ENCODE data around the gene DENND1A.

Gene DENND1A

GRCh38 chr9:123662057-123662776 is 267.7 kb downstream of the DENND1A start:
- DNase-seq (ENCODE audit: low read depth, low spot score): no peak
- H3K36me3 ChIP-seq (ENCODE audit: insufficient read depth, low read length): no peaks in the 10 kb centered on the region
- H3K9me3 ChIP-seq (ENCODE audit: low read depth, low read length): no peaks in the 10 kb centered on the region
- H3K27ac ChIP-seq: no peak overlapping the region
- no peak overlapping the region for H3K4me3 ChIP-seq
- no peak overlapping the region for H3K9ac ChIP-seq (ENCODE audit: insufficient read length)
- no peak for TF ChIP-seq POLR2AphosphoS5 (IDR thresholded peaks at IDR 0.05; ENCODE audit: borderline replicate concordance, low read depth, low read length)
- no peak for TF ChIP-seq EZH2 (IDR thresholded peaks at IDR 0.05)
- TF ChIP-seq FOXP2 (optimal IDR thresholded peaks at IDR 0.05; ENCODE audit: control extremely low read depth, extremely low read length, insufficient read depth): no peak

DNA sequence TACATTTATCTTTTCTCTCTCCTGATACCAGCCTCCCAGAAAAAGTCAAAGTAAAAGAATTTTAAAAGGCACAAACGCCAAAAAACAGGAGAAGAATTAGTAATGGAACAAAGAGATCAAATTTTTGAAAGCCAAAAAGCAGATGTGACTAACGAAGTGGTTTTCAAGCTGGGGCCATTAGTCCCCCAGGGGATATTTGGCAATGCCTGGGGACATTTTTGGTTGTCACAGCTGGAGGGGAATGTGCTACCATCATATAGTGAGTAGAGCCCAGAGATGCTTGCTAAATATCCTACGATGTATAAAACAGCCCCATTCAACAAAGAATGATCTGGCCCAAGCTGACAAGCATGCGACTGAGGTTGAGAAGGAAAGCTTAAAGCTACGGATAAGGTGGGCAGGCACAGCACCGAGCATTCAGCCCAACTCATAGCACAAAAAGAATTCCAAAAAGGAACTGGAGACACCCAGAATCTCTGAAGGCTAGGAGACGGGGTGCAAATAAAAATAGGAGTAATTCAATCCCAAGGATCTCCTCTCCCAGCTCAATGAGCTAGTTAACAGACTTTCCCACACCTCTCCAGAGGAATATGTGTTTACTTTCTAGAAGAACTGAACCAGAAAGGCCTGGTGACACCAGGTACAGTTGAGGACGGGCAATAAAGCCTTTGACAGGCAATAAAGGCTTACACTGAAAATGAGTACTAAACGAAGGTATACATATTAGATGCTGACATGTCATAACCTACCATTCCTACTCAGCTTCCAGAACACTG is 269.0 kb downstream of the DENND1A start:
- TF ChIP-seq POLR2AphosphoS5 (IDR thresholded peaks at IDR 0.05; ENCODE audit: borderline replicate concordance, low read depth, low read length) (no peak), FOXP2 (optimal IDR thresholded peaks at IDR 0.05; ENCODE audit: control extremely low read depth, extremely low read length, insufficient read depth) (no peak), EZH2 (IDR thresholded peaks at IDR 0.05) (no peak)
- Histone ChIP-seq H3K4me3 (no peak overlapping the region), H3K27ac (no peak overlapping the region), H3K9ac (ENCODE audit: insufficient read length) (no peak overlapping the region), H3K36me3 (ENCODE audit: insufficient read depth, low read length) (no peaks in the 10 kb centered on the region), H3K9me3 (ENCODE audit: low read depth, low read length) (no peaks in the 10 kb centered on the region)
- DNase-seq (ENCODE audit: low read depth, low spot score): no peak

GRCh38 chr9:123659358-123659757 is 270.6 kb downstream of the DENND1A start:
- H3K4me3 ChIP-seq: no peak overlapping the region
- H3K9ac ChIP-seq (ENCODE audit: insufficient read length): no peak overlapping the region
- no peaks in the 10 kb centered on the region for H3K36me3 ChIP-seq (ENCODE audit: insufficient read depth, low read length)
- DNase-seq (ENCODE audit: low read depth, low spot score): no peak
- no peaks in the 10 kb centered on the region for H3K9me3 ChIP-seq (ENCODE audit: low read depth, low read length)
- no peak overlapping the region for H3K27ac ChIP-seq
- TF ChIP-seq POLR2AphosphoS5 (IDR thresholded peaks at IDR 0.05; ENCODE audit: borderline replicate concordance, low read depth, low read length) (no peak), FOXP2 (optimal IDR thresholded peaks at IDR 0.05; ENCODE audit: control extremely low read depth, extremely low read length, insufficient read depth) (no peak), EZH2 (IDR thresholded peaks at IDR 0.05) (no peak)

GRCh38 chr9:123658792-123659191 is 271.1 kb downstream of the DENND1A start:
- H3K4me3 ChIP-seq: no peak overlapping the region
- no peak for DNase-seq (ENCODE audit: low read depth, low spot score)
- H3K27ac ChIP-seq: no peak overlapping the region
- H3K9me3 ChIP-seq (ENCODE audit: low read depth, low read length): no peaks in the 10 kb centered on the region
- no peak overlapping the region for H3K9ac ChIP-seq (ENCODE audit: insufficient read length)
- TF ChIP-seq EZH2 (IDR thresholded peaks at IDR 0.05) (no peak), FOXP2 (optimal IDR thresholded peaks at IDR 0.05; ENCODE audit: control extremely low read depth, extremely low read length, insufficient read depth) (no peak), POLR2AphosphoS5 (IDR thresholded peaks at IDR 0.05; ENCODE audit: borderline replicate concordance, low read depth, low read length) (no peak)
- H3K36me3 ChIP-seq (ENCODE audit: insufficient read depth, low read length): no peaks in the 10 kb centered on the region

DNA sequence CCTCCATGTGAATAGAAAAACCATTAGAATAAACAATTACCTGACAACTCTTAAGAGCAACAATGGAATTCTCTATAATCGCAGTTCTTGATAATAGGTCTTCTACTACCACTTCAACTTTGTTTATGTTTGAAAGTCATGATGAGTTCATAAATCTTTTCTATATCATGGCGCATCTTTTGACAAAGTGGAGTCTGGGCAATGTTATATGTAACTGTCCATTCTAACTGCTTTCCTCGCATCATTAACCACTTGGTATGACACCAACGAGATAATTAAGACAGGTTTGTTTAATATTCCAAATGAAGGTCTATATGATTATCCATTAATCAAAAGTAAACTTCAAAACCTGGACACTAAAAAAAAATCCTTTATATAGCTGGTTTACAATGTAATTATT is 272.0 kb downstream of the DENND1A start:
- Histone ChIP-seq H3K27ac (no peak overlapping the region), H3K4me3 (no peak overlapping the region), H3K9ac (ENCODE audit: insufficient read length) (no peak overlapping the region), H3K9me3 (ENCODE audit: low read depth, low read length) (no peaks in the 10 kb centered on the region), H3K36me3 (ENCODE audit: insufficient read depth, low read length) (no peaks in the 10 kb centered on the region)
- no peak for TF ChIP-seq EZH2 (IDR thresholded peaks at IDR 0.05)
- TF ChIP-seq FOXP2 (optimal IDR thresholded peaks at IDR 0.05; ENCODE audit: control extremely low read depth, extremely low read length, insufficient read depth): no peak
- no peak for TF ChIP-seq POLR2AphosphoS5 (IDR thresholded peaks at IDR 0.05; ENCODE audit: borderline replicate concordance, low read depth, low read length)
- DNase-seq (ENCODE audit: low read depth, low spot score): no peak

GRCh38 chr9:123657099-123657498 is 272.8 kb downstream of the DENND1A start:
- TF ChIP-seq FOXP2 (optimal IDR thresholded peaks at IDR 0.05; ENCODE audit: control extremely low read depth, extremely low read length, insufficient read depth) (no peak), POLR2AphosphoS5 (IDR thresholded peaks at IDR 0.05; ENCODE audit: borderline replicate concordance, low read depth, low read length) (no peak), EZH2 (IDR thresholded peaks at IDR 0.05) (no peak)
- Histone ChIP-seq H3K36me3 (ENCODE audit: insufficient read depth, low read length) (no peaks in the 10 kb centered on the region), H3K9ac (ENCODE audit: insufficient read length) (no peak overlapping the region), H3K9me3 (ENCODE audit: low read depth, low read length) (no peaks in the 10 kb centered on the region), H3K4me3 (no peak overlapping the region), H3K27ac (no peak overlapping the region)
- no peak for DNase-seq (ENCODE audit: low read depth, low spot score)

DNA sequence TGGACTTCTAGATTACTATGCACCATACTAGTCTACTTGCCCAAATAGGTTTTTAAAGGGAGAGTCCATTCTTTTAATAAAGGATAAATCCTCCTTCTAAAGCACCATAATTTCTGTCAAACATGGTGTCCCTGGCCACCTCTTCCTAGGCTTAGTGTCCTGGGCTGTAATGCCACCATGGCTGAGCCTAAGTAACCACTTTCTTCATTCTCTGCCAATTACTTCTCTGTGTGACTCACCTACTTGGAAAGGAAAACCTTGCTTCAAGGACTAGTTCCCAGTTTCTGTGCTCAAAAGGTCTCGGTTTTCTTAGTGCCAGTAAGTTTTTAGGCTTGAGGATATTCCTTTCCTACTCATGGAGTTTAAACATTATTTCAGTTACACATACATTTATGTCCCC is 273.4 kb downstream of the DENND1A start:
- no peaks in the 10 kb centered on the region for H3K36me3 ChIP-seq (ENCODE audit: insufficient read depth, low read length)
- TF ChIP-seq FOXP2 (optimal IDR thresholded peaks at IDR 0.05; ENCODE audit: control extremely low read depth, extremely low read length, insufficient read depth): no peak
- no peak for TF ChIP-seq POLR2AphosphoS5 (IDR thresholded peaks at IDR 0.05; ENCODE audit: borderline replicate concordance, low read depth, low read length)
- no peak for TF ChIP-seq EZH2 (IDR thresholded peaks at IDR 0.05)
- no peaks in the 10 kb centered on the region for H3K9me3 ChIP-seq (ENCODE audit: low read depth, low read length)
- DNase-seq (ENCODE audit: low read depth, low spot score): no peak
- H3K9ac ChIP-seq (ENCODE audit: insufficient read length): no peak overlapping the region
- H3K27ac ChIP-seq: no peak overlapping the region
- no peak overlapping the region for H3K4me3 ChIP-seq

DNA sequence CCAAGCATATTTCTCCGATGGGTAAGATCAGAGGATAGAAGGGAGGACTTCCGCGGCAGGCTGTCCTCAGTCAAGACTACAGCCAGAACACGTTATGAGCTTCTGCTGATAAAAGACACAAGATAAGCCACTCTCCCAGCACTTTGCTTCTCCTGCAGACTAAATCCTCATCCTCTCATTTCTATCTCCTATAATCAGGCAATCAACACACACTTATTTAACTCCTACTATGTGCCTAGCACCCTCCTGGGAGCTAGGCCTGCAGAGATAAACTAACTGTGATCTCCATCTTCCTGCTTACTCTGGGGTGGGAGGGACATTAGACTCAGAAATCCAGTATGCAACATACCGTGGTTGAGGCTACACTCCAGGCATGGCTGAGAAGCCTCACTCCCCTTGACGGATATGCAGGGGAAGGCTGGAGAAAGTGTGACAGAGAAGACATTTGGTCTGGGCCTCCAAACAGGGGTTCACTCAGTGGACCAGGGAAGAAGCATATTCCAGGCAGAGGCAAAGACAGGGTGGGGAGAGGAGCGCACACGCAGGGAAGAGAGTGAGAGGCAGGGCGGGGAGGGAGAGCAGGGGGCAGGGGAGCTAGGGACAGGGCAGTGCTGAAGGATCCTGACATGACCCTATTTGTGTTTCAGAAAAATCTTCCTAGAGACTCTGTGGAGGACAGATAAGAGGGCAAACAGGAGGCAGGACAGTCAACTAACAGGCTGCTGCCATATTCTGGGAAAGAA is 274.1 kb downstream of the DENND1A start:
- no peak for DNase-seq (ENCODE audit: low read depth, low spot score)
- Histone ChIP-seq H3K27ac (no peak overlapping the region), H3K4me3 (no peak overlapping the region), H3K36me3 (ENCODE audit: insufficient read depth, low read length) (no peaks in the 10 kb centered on the region), H3K9me3 (ENCODE audit: low read depth, low read length) (no peaks in the 10 kb centered on the region), H3K9ac (ENCODE audit: insufficient read length) (no peak overlapping the region)
- TF ChIP-seq EZH2 (IDR thresholded peaks at IDR 0.05): no peak
- no peak for TF ChIP-seq FOXP2 (optimal IDR thresholded peaks at IDR 0.05; ENCODE audit: control extremely low read depth, extremely low read length, insufficient read depth)
- TF ChIP-seq POLR2AphosphoS5 (IDR thresholded peaks at IDR 0.05; ENCODE audit: borderline replicate concordance, low read depth, low read length): no peak
